Neuronal stem cell (in vitro differentiated cells): ENCODE results near the gene ADARB1.

ENCODE experiments used
- DNase-seq: peaks from one replicate; pipeline ENCODE4 v3.0.0-alpha.2; 2013; ENCODE audit warnings: low spot score
- H2AFZ ChIP-seq: one replicate; pipeline ENCODE4 v1.6.1; 2013; ENCODE audit warnings: mild to moderate bottlenecking, low read length, inconsistent platforms
- H2AK5ac ChIP-seq: 2 replicates; pipeline ENCODE4 v1.6.1; 2013; ENCODE audit warnings: low read depth, mild to moderate bottlenecking, inconsistent platforms, low read length, moderate library complexity, mixed read lengths
- H2BK120ac ChIP-seq: 2 replicates; pipeline ENCODE4 v1.6.1; 2013; ENCODE audit warnings: low read depth, mild to moderate bottlenecking, inconsistent platforms, low read length, moderate library complexity, mixed read lengths
- H2BK12ac ChIP-seq: one replicate; pipeline ENCODE4 v1.6.1; 2013; ENCODE audit warnings: low read length, inconsistent platforms
- H2BK15ac ChIP-seq: 2 replicates; pipeline ENCODE4 v1.6.1; 2013; ENCODE audit warnings: mild to moderate bottlenecking, low read length, inconsistent platforms, mixed read lengths
- H2BK5ac ChIP-seq: one replicate; pipeline ENCODE4 v1.6.1; 2013; ENCODE audit warnings: inconsistent platforms, mild to moderate bottlenecking, low read length, moderate library complexity
- H3K14ac ChIP-seq: one replicate; pipeline ENCODE4 v1.6.1; 2013; ENCODE audit warnings: low read length, inconsistent platforms
- H3K18ac ChIP-seq: 2 replicates; pipeline ENCODE4 v1.6.1; 2013; ENCODE audit warnings: low read length, inconsistent platforms
- H3K23ac ChIP-seq: 2 replicates; pipeline ENCODE4 v1.6.1; 2013; ENCODE audit warnings: low read depth, mild to moderate bottlenecking, mixed read lengths, low read length, inconsistent platforms; ENCODE audit not compliant: poor library complexity
- H3K27ac ChIP-seq: replicated peaks from 3 replicates; pipeline ENCODE4 v1.5.1; 2013; ENCODE audit warnings: low read length, inconsistent platforms
- H3K27me3 ChIP-seq, 3 experiments: 2 replicates each; pipeline ENCODE4 v1.6.1; 2013; ENCODE audit warnings: low read length in 3 of 3, mild to moderate bottlenecking in 2 of 3, inconsistent platforms in 1 of 3, low read depth in 1 of 3, mixed read lengths in 1 of 3, moderate library complexity in 1 of 3; ENCODE audit not compliant: control insufficient read depth in 3 of 3, insufficient read depth in 3 of 3
- H3K36me3 ChIP-seq, 2 donors: replicated peaks in 1 of 2; 2 replicates each; pipeline ENCODE4 v1.6.1; 2013; ENCODE audit warnings: low read length in 2 of 2; ENCODE audit not compliant: control insufficient read depth in 2 of 2, insufficient read depth in 2 of 2
- H3K4ac ChIP-seq: 2 replicates; pipeline ENCODE4 v1.6.1; 2013; ENCODE audit warnings: inconsistent platforms, mild to moderate bottlenecking, low read length, moderate library complexity
- H3K4me1 ChIP-seq, 2 donors: 1 replicate in 1 of 2; 2 replicates in 1 of 2; pipeline ENCODE4 v1.6.1; 2013; ENCODE audit warnings: low read length in 2 of 2, low read depth in 1 of 2; ENCODE audit not compliant: control insufficient read depth in 2 of 2, insufficient read depth in 1 of 2
- H3K4me2 ChIP-seq: one replicate; pipeline ENCODE4 v1.6.1; 2013; ENCODE audit warnings: mild to moderate bottlenecking, low read length, inconsistent platforms; ENCODE audit not compliant: insufficient read depth, poor library complexity, severe bottlenecking
- H3K4me3 ChIP-seq, 2 donors: 2 replicates each; pipeline ENCODE4 v1.5.1; 2013; ENCODE audit warnings: low read length in 2 of 2, mild to moderate bottlenecking in 2 of 2, inconsistent platforms in 1 of 2, moderate library complexity in 1 of 2
- H3K79me1 ChIP-seq: one replicate; pipeline ENCODE4 v1.6.1; 2013; ENCODE audit warnings: low read depth, mild to moderate bottlenecking, inconsistent platforms, low read length, moderate library complexity
- H3K9ac ChIP-seq: one replicate; pipeline ENCODE4 v1.6.1; 2013; ENCODE audit warnings: mild to moderate bottlenecking, low read depth, low read length, inconsistent platforms; ENCODE audit not compliant: poor library complexity
- H3K9me3 ChIP-seq, 2 donors: replicated peaks in 1 of 2; 2 replicates each; pipeline versions ENCODE3 to v1.6.1; 2013; ENCODE audit warnings: low read length in 2 of 2, mild to moderate bottlenecking in 2 of 2, inconsistent platforms in 1 of 2, low read depth in 1 of 2, mixed read lengths in 1 of 2, moderate library complexity in 1 of 2; ENCODE audit not compliant: control insufficient read depth in 2 of 2, insufficient read depth in 1 of 2
- H4K8ac ChIP-seq: one replicate; pipeline ENCODE4 v1.6.1; 2013; ENCODE audit warnings: low read depth, mild to moderate bottlenecking, inconsistent platforms, low read length, moderate library complexity
- H4K91ac ChIP-seq: one replicate; pipeline ENCODE4 v1.6.1; 2013; ENCODE audit warnings: low read length, low read depth, mild to moderate bottlenecking, inconsistent platforms; ENCODE audit not compliant: poor library complexity
- WGBS, 2 donors: extraction: QIAGEN DNeasy Blood & Tissue Kit; methylation state at CpG; one replicate each; pipeline ENCODE4 v1.1.7; 2013; ENCODE audit warnings: missing lambda C conversion rate in 2 of 2, mixed read lengths in 1 of 2; ENCODE audit not compliant: insufficient read length in 2 of 2, insufficient replicate concordance in 1 of 2; ENCODE audit errors: extremely low coverage in 2 of 2; 5-methylcytosine and 5-hydroxymethylcytosine counted together

The ADARB1 gene

DNA sequence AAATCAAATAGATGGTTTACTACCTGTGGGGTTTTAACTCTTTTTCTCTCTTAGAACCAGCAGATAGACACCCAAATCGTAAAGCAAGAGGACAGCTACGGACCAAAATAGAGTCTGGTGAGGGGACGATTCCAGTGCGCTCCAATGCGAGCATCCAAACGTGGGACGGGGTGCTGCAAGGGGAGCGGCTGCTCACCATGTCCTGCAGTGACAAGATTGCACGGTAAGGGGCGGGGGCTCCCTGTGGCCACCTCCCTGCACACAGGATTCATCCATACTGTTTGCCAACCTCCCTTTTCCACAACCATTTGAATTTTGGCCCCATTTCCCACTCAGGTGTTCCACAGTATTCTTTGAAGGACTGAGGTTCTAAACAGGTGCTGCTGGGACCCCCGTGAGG is 110.5 kb downstream of the ADARB1 start:
- Histone ChIP-seq H2BK15ac (no peak overlapping the region), H3K14ac (no peak overlapping the region), H2AFZ (no peak overlapping the region), H3K27ac (no peak overlapping the region), H3K27me3 (no peaks in the 10 kb centered on the region), H4K8ac (no peak overlapping the region), H2BK120ac (no peak overlapping the region), H3K18ac (no peak overlapping the region), H3K4ac (no peak overlapping the region), H3K9ac (no peak overlapping the region), H3K4me2 (no peak overlapping the region), H3K79me1 (peaks cover 2% of the 10 kb centered on the region), H3K36me3 (peaks cover 4 to 10% of the 10 kb centered on the region in 2 donors), H3K4me3 (peak overlapping the region in 1 of 2 donors; percentile 3), H2BK12ac (no peak overlapping the region), H3K4me1 (peaks cover 2 to 4% of the 10 kb centered on the region in 2 donors), H2AK5ac (no peak overlapping the region), H3K9me3 (peaks cover 2 to 35% of the 10 kb centered on the region in 2 donors), H4K91ac (no peak overlapping the region), H2BK5ac (no peak overlapping the region), H3K23ac (no peak overlapping the region)
- no CpG with 5 or more reads among the region's 11 CpGs for WGBS, 2 donors
- DNase-seq: no peak

DNA sequence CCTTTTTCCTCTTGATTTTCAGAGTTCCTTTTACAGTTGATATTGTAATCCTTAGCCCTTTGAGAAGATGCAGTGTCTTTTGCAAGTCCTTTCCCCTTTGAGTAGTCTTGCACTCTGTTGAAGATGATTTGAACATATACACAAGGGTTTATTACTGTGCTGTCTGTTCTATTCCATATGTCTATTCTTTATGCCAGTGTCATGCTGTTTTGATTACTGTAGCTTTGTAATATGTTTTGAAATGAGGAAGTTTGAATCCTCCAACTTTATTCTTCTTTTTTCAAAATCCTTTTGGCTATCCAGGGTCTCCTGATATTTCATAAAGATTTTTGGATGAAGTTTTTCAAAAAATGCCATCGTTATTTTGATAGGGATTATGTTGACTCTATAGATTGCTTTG is 112.3 kb downstream of the ADARB1 start:
- Histone ChIP-seq H3K9me3 (peaks cover 2 to 36% of the 10 kb centered on the region in 2 donors), H4K91ac (no peak overlapping the region), H2BK5ac (no peak overlapping the region), H2BK15ac (no peak overlapping the region), H3K4me3 (no peak overlapping the region), H3K4me1 (no peaks in the 10 kb centered on the region), H3K14ac (no peak overlapping the region), H3K27ac (no peak overlapping the region), H2BK12ac (no peak overlapping the region), H3K79me1 (peaks cover 2% of the 10 kb centered on the region), H3K27me3 (no peaks in the 10 kb centered on the region), H3K4ac (no peak overlapping the region), H3K9ac (no peak overlapping the region), H2AFZ (no peak overlapping the region), H2BK120ac (no peak overlapping the region), H3K4me2 (no peak overlapping the region), H3K36me3 (peaks cover 4 to 10% of the 10 kb centered on the region in 2 donors), H3K18ac (no peak overlapping the region), H4K8ac (no peak overlapping the region), H3K23ac (no peak overlapping the region), H2AK5ac (no peak overlapping the region)
- no peak for DNase-seq
- no CpG with 5 or more reads among the region's 1 CpG for WGBS, 2 donors

DNA sequence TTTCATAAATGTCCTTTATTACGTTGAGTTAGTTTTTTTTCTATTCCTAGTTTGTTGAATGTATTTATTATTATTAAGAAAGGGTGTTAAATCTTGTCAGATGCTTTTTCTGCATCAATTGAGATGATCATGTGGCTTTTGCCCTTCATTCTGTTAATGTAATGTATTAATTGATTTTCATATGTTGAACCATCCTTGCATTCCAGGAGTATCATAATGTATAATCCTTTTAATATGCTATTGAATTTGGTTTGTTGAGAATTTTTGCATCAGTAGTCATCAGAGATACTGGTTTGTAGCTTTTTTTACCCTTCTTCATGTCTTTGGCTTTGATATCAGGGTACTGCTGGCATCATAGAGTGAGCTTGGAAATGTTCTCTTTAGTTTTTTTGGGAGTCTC is 113.3 kb downstream of the ADARB1 start:
- Histone ChIP-seq H3K27ac (no peak overlapping the region), H3K18ac (no peak overlapping the region), H2BK15ac (no peak overlapping the region), H4K91ac (no peak overlapping the region), H3K14ac (no peak overlapping the region), H3K36me3 (peaks cover 4 to 10% of the 10 kb centered on the region in 2 donors), H2BK12ac (no peak overlapping the region), H3K9ac (no peak overlapping the region), H2AFZ (no peak overlapping the region), H3K9me3 (peaks cover 2 to 36% of the 10 kb centered on the region in 2 donors), H3K4me2 (no peak overlapping the region), H2BK5ac (no peak overlapping the region), H3K4ac (no peak overlapping the region), H3K27me3 (no peaks in the 10 kb centered on the region), H3K79me1 (peaks cover 2% of the 10 kb centered on the region), H3K4me1 (no peaks in the 10 kb centered on the region), H4K8ac (no peak overlapping the region), H2BK120ac (no peak overlapping the region), H2AK5ac (no peak overlapping the region), H3K23ac (no peak overlapping the region), H3K4me3 (no peak overlapping the region)
- DNase-seq: no peak
- WGBS, 2 donors: no CpG with 5 or more reads among the region's 1 CpG

DNA sequence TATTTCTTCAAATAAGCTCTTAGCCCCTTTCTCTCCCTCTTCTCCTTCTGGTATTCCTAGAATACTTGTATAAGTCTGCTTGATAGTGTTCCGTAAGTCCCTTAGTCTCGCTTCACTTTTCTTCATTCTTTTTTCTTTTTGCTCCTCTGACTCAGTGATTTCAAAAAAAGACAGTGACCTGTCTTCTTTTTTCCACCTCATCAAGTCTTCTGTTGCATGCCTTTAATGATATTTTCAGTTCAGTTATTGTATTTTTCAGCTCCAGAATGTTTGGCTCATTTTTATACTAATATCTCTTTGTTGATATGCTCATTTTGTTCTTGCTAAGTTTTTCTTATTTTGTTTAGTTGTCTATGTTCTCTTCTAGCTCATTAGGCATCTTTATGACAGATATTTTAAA is 115.6 kb downstream of the ADARB1 start:
- no peaks in the 10 kb centered on the region for H3K4me1 ChIP-seq
- H3K4me2 ChIP-seq: no peak overlapping the region
- H3K9me3 ChIP-seq: peaks cover 2 to 36% of the 10 kb centered on the region in 2 donors
- H3K36me3 ChIP-seq: peaks cover under 1 to 10% of the 10 kb centered on the region in 2 donors
- no peak overlapping the region for H2AFZ ChIP-seq
- no peak overlapping the region for H2AK5ac ChIP-seq
- no peak overlapping the region for H2BK120ac ChIP-seq
- H3K27ac ChIP-seq: no peak overlapping the region
- no peak for DNase-seq
- no peak overlapping the region for H3K4me3 ChIP-seq
- no peak overlapping the region for H2BK12ac ChIP-seq
- no CpG with 5 or more reads among the region's 2 CpGs for WGBS, 2 donors
- H4K8ac ChIP-seq: no peak overlapping the region
- H3K18ac ChIP-seq: no peak overlapping the region
- H3K14ac ChIP-seq: no peak overlapping the region
- H2BK15ac ChIP-seq: no peak overlapping the region
- H3K9ac ChIP-seq: no peak overlapping the region
- H3K4ac ChIP-seq: no peak overlapping the region
- no peaks in the 10 kb centered on the region for H3K27me3 ChIP-seq
- H4K91ac ChIP-seq: no peak overlapping the region
- no peaks in the 10 kb centered on the region for H3K79me1 ChIP-seq
- no peak overlapping the region for H2BK5ac ChIP-seq
- H3K23ac ChIP-seq: no peak overlapping the region
